ENCODE data around the gene ITGB8.

ITGB8 gene

GRCh38 chr7:20310301-20310700 lies 20.4 kb upstream of the ITGB8 start:
- Histone ChIP-seq H3K27ac (ENCODE audit: low read depth, low read length) (no peak overlapping the region), H3K4me1 (ENCODE audit: control insufficient read depth, insufficient read depth, low read length) (peaks cover 28% of the 10 kb centered on the region), H3K36me3 (ENCODE audit: control insufficient read depth, insufficient read depth, low read length) (no peaks in the 10 kb centered on the region), H3K4me3 (ENCODE audit: low read depth, low read length) (no peak overlapping the region), H3K9ac (ENCODE audit: low read length) (no peak overlapping the region), H3K27me3 (ENCODE audit: control insufficient read depth, insufficient read depth, low read length) (no peaks in the 10 kb centered on the region), H3K9me3 (ENCODE audit: control insufficient read depth, insufficient read depth, low read depth, low read length) (no peaks in the 10 kb centered on the region)

- H3K4me3 ChIP-seq (ENCODE audit: low read depth, low read length), result no peak overlapping the region
- no peak overlapping the region for H3K9ac ChIP-seq (ENCODE audit: low read length)
- H3K36me3 ChIP-seq (ENCODE audit: control insufficient read depth, insufficient read depth, low read length), result no peaks in the 10 kb centered on the region
- no peak overlapping the region for H3K27ac ChIP-seq (ENCODE audit: low read depth, low read length)
- no peaks in the 10 kb centered on the region for H3K27me3 ChIP-seq (ENCODE audit: control insufficient read depth, insufficient read depth, low read length)
- H3K9me3 ChIP-seq (ENCODE audit: control insufficient read depth, insufficient read depth, low read depth, low read length), result no peaks in the 10 kb centered on the region
- peaks cover 22% of the 10 kb centered on the region for H3K4me1 ChIP-seq (ENCODE audit: control insufficient read depth, insufficient read depth, low read length)
Measured at GRCh38 chr7:20310963-20311742, 19.5 kb upstream of the ITGB8 start.

GRCh38 chr7:20311743-20312042 lies 19.0 kb upstream of the ITGB8 start:
- Histone ChIP-seq H3K27ac (ENCODE audit: low read depth, low read length) (no peak overlapping the region), H3K4me3 (ENCODE audit: low read depth, low read length) (no peak overlapping the region), H3K4me1 (ENCODE audit: control insufficient read depth, insufficient read depth, low read length) (peaks cover 17% of the 10 kb centered on the region)

GRCh38 chr7:20312562-20312961 lies 18.1 kb upstream of the ITGB8 start:
- H3K9ac ChIP-seq (ENCODE audit: low read length), result no peak overlapping the region
- no peak overlapping the region for H3K4me3 ChIP-seq (ENCODE audit: low read depth, low read length)

More at GRCh38 chr7:20311743-20312042, 19.0 kb upstream of the ITGB8 start:
- Histone ChIP-seq H3K36me3 (ENCODE audit: control insufficient read depth, insufficient read depth, low read length) (no peaks in the 10 kb centered on the region), H3K9me3 (ENCODE audit: control insufficient read depth, insufficient read depth, low read depth, low read length) (no peaks in the 10 kb centered on the region), H3K9ac (ENCODE audit: low read length) (no peak overlapping the region), H3K27me3 (ENCODE audit: control insufficient read depth, insufficient read depth, low read length) (no peaks in the 10 kb centered on the region)

GRCh38 chr7:20313626-20314025 lies 17.1 kb upstream of the ITGB8 start:
- H3K9ac ChIP-seq (ENCODE audit: low read length), result no peak overlapping the region
- no peaks in the 10 kb centered on the region for H3K27me3 ChIP-seq (ENCODE audit: control insufficient read depth, insufficient read depth, low read length)
- no peak overlapping the region for H3K4me3 ChIP-seq (ENCODE audit: low read depth, low read length)
- H3K27ac ChIP-seq (ENCODE audit: low read depth, low read length), result no peak overlapping the region
- H3K4me1 ChIP-seq (ENCODE audit: control insufficient read depth, insufficient read depth, low read length), result no peaks in the 10 kb centered on the region
- no peaks in the 10 kb centered on the region for H3K9me3 ChIP-seq (ENCODE audit: control insufficient read depth, insufficient read depth, low read depth, low read length)
- no peaks in the 10 kb centered on the region for H3K36me3 ChIP-seq (ENCODE audit: control insufficient read depth, insufficient read depth, low read length)

More at GRCh38 chr7:20312562-20312961, 18.1 kb upstream of the ITGB8 start:
- Histone ChIP-seq H3K9me3 (ENCODE audit: control insufficient read depth, insufficient read depth, low read depth, low read length) (no peaks in the 10 kb centered on the region), H3K27me3 (ENCODE audit: control insufficient read depth, insufficient read depth, low read length) (no peaks in the 10 kb centered on the region), H3K4me1 (ENCODE audit: control insufficient read depth, insufficient read depth, low read length) (peaks cover 8% of the 10 kb centered on the region), H3K36me3 (ENCODE audit: control insufficient read depth, insufficient read depth, low read length) (no peaks in the 10 kb centered on the region), H3K27ac (ENCODE audit: low read depth, low read length) (no peak overlapping the region)

GRCh38 chr7:20314198-20314597 lies 16.5 kb upstream of the ITGB8 start:
- Histone ChIP-seq H3K27ac (ENCODE audit: low read depth, low read length) (no peak overlapping the region), H3K4me1 (ENCODE audit: control insufficient read depth, insufficient read depth, low read length) (no peaks in the 10 kb centered on the region), H3K27me3 (ENCODE audit: control insufficient read depth, insufficient read depth, low read length) (no peaks in the 10 kb centered on the region)

GRCh38 chr7:20316706-20317105 lies 14.0 kb upstream of the ITGB8 start:
- Histone ChIP-seq H3K9me3 (ENCODE audit: control insufficient read depth, insufficient read depth, low read depth, low read length) (no peaks in the 10 kb centered on the region), H3K27ac (ENCODE audit: low read depth, low read length) (no peak overlapping the region), H3K9ac (ENCODE audit: low read length) (no peak overlapping the region), H3K4me1 (ENCODE audit: control insufficient read depth, insufficient read depth, low read length) (no peaks in the 10 kb centered on the region), H3K36me3 (ENCODE audit: control insufficient read depth, insufficient read depth, low read length) (no peaks in the 10 kb centered on the region), H3K27me3 (ENCODE audit: control insufficient read depth, insufficient read depth, low read length) (no peaks in the 10 kb centered on the region), H3K4me3 (ENCODE audit: low read depth, low read length) (no peak overlapping the region)

More at GRCh38 chr7:20314198-20314597, 16.5 kb upstream of the ITGB8 start:
- Histone ChIP-seq H3K9ac (ENCODE audit: low read length) (no peak overlapping the region), H3K4me3 (ENCODE audit: low read depth, low read length) (no peak overlapping the region), H3K36me3 (ENCODE audit: control insufficient read depth, insufficient read depth, low read length) (no peaks in the 10 kb centered on the region), H3K9me3 (ENCODE audit: control insufficient read depth, insufficient read depth, low read depth, low read length) (no peaks in the 10 kb centered on the region)

GRCh38 chr7:20317413-20317812 lies 13.3 kb upstream of the ITGB8 start:
- H3K4me1 ChIP-seq (ENCODE audit: control insufficient read depth, insufficient read depth, low read length), result no peaks in the 10 kb centered on the region
- no peak overlapping the region for H3K9ac ChIP-seq (ENCODE audit: low read length)

GRCh38 chr7:20318933-20319332 lies 11.8 kb upstream of the ITGB8 start:
- Histone ChIP-seq H3K4me1 (ENCODE audit: control insufficient read depth, insufficient read depth, low read length) (no peaks in the 10 kb centered on the region), H3K9ac (ENCODE audit: low read length) (no peak overlapping the region), H3K36me3 (ENCODE audit: control insufficient read depth, insufficient read depth, low read length) (no peaks in the 10 kb centered on the region), H3K27me3 (ENCODE audit: control insufficient read depth, insufficient read depth, low read length) (no peaks in the 10 kb centered on the region), H3K9me3 (ENCODE audit: control insufficient read depth, insufficient read depth, low read depth, low read length) (no peaks in the 10 kb centered on the region), H3K4me3 (ENCODE audit: low read depth, low read length) (no peak overlapping the region), H3K27ac (ENCODE audit: low read depth, low read length) (no peak overlapping the region)

More at GRCh38 chr7:20317413-20317812, 13.3 kb upstream of the ITGB8 start:
- H3K36me3 ChIP-seq (ENCODE audit: control insufficient read depth, insufficient read depth, low read length), result no peaks in the 10 kb centered on the region
- no peak overlapping the region for H3K27ac ChIP-seq (ENCODE audit: low read depth, low read length)
- no peaks in the 10 kb centered on the region for H3K9me3 ChIP-seq (ENCODE audit: control insufficient read depth, insufficient read depth, low read depth, low read length)
- H3K27me3 ChIP-seq (ENCODE audit: control insufficient read depth, insufficient read depth, low read length), result no peaks in the 10 kb centered on the region
- no peak overlapping the region for H3K4me3 ChIP-seq (ENCODE audit: low read depth, low read length)

- Histone ChIP-seq H3K9ac (ENCODE audit: low read length) (no peak overlapping the region), H3K27ac (ENCODE audit: low read depth, low read length) (no peak overlapping the region), H3K4me3 (ENCODE audit: low read depth, low read length) (no peak overlapping the region), H3K4me1 (ENCODE audit: control insufficient read depth, insufficient read depth, low read length) (no peaks in the 10 kb centered on the region), H3K9me3 (ENCODE audit: control insufficient read depth, insufficient read depth, low read depth, low read length) (no peaks in the 10 kb centered on the region), H3K36me3 (ENCODE audit: control insufficient read depth, insufficient read depth, low read length) (no peaks in the 10 kb centered on the region), H3K27me3 (ENCODE audit: control insufficient read depth, insufficient read depth, low read length) (no peaks in the 10 kb centered on the region)
Measured at GRCh38 chr7:20320322-20320721, 10.4 kb upstream of the ITGB8 start.

GRCh38 chr7:20320786-20321185 lies 9.9 kb upstream of the ITGB8 start:
- Histone ChIP-seq H3K9me3 (ENCODE audit: control insufficient read depth, insufficient read depth, low read depth, low read length) (no peaks in the 10 kb centered on the region), H3K4me1 (ENCODE audit: control insufficient read depth, insufficient read depth, low read length) (no peaks in the 10 kb centered on the region), H3K27ac (ENCODE audit: low read depth, low read length) (no peak overlapping the region), H3K36me3 (ENCODE audit: control insufficient read depth, insufficient read depth, low read length) (no peaks in the 10 kb centered on the region), H3K4me3 (ENCODE audit: low read depth, low read length) (no peak overlapping the region), H3K27me3 (ENCODE audit: control insufficient read depth, insufficient read depth, low read length) (no peaks in the 10 kb centered on the region), H3K9ac (ENCODE audit: low read length) (no peak overlapping the region)
